Spleen (tissue), 11 donors: ENCODE results near the gene MTFR2. TPM values are rescaled to one million over a fixed set of nuclear protein-coding genes. Genes with fewer than 3 reads are reported as not detected.

Source experiments
- DNase-seq: peaks from one replicate; pipeline ENCODE4 v3.0.0-alpha.2; 2020
- H3K27ac ChIP-seq, 8 donors: fragments of 200-600 bp; sonication (generic) in 7 of 8; 1 replicate in 4 of 8; 2 replicates in 4 of 8; pipeline versions ENCODE4 v1.5.0 to v1.8.0; 2016 to 2021; ENCODE audit warnings: inconsistent platforms in 4 of 8, mild to moderate bottlenecking in 4 of 8, moderate library complexity in 1 of 8
- H3K27me3 ChIP-seq, 7 donors: fragments of 200-600 bp; sonication (generic) in 6 of 7; replicated peaks in 1 of 7; 1 replicate in 4 of 7; 2 replicates in 3 of 7; pipeline versions ENCODE4 v1.5.0 to v1.8.0; 2016 to 2021; ENCODE audit warnings: inconsistent platforms in 3 of 7, mild to moderate bottlenecking in 1 of 7
- H3K36me3 ChIP-seq, 6 donors: fragments of 200-600 bp; sonication (generic) in 5 of 6; 1 replicate in 4 of 6; 2 replicates in 2 of 6; pipeline versions ENCODE4 v1.5.0 to v1.8.0; 2016 to 2021; ENCODE audit warnings: inconsistent platforms in 2 of 6
- H3K4me1 ChIP-seq, 6 donors: fragments of 200-600 bp; sonication (generic) in 5 of 6; 1 replicate in 3 of 6; 2 replicates in 3 of 6; pipeline versions ENCODE4 v1.5.0 to v1.8.0; 2016 to 2021; ENCODE audit warnings: inconsistent platforms in 3 of 6
- H3K4me3 ChIP-seq, 8 donors: fragments of 200-600 bp; sonication (generic) in 7 of 8; 1 replicate in 4 of 8; 2 replicates in 4 of 8; pipeline versions ENCODE4 v1.5.0 to v1.8.0; 2016 to 2021; ENCODE audit warnings: inconsistent platforms in 4 of 8, mild to moderate bottlenecking in 4 of 8, moderate library complexity in 2 of 8
- H3K9me3 ChIP-seq, 8 donors: fragments of 200-600 bp; sonication (generic) in 7 of 8; 1 replicate in 4 of 8; 2 replicates in 4 of 8; pipeline versions ENCODE4 v1.5.0 to v1.8.0; 2016 to 2021; ENCODE audit warnings: inconsistent platforms in 4 of 8
- CTCF ChIP-seq, 11 experiments: fragments of 200-600 bp in 7 of 11; fragments of 450-650 bp in 4 of 11; sonication (generic) in 4 of 11; IDR thresholded peaks in 8 of 11; conservative IDR thresholded peaks in 3 of 11; 1 replicate in 7 of 11; 2 replicates in 4 of 11; pipeline versions ENCODE4 v1.4.0 to v1.8.0; 2016 to 2021; ENCODE audit warnings: antibody characterized with exemption in 11 of 11, inconsistent platforms in 4 of 11, mild to moderate bottlenecking in 1 of 11
- POLR2A ChIP-seq, 3 donors: fragments of 450-650 bp; IDR thresholded peaks; one replicate each; pipeline ENCODE4 v1.5.1; 2017; ENCODE audit warnings: antibody characterized with exemption in 3 of 3, mild to moderate bottlenecking in 1 of 3
- POLR2AphosphoS5 ChIP-seq, 3 donors: sonication (generic); formaldehyde crosslinking; IDR thresholded peaks; one replicate each; pipeline ENCODE4 v1.5.1; 2017; ENCODE audit warnings: antibody characterized with exemption in 3 of 3
- WGBS, 5 donors: extraction: QIAGEN DNeasy Blood & Tissue Kit in 3 of 5; methylation state at CpG; one replicate each; pipeline versions ENCODE4 v1.1.5 to v1.1.7; 2013 to 2018; 5-methylcytosine and 5-hydroxymethylcytosine counted together
- intact Hi-C: fragments of 100-400 bp; cut with DNase I; formaldehyde crosslinking; loops from one replicate; pipeline ENCODE4 v1.15.0; 2023; ENCODE audit warnings: low total_unique reads
- polyA plus RNA-seq, 3 donors: library from polyadenylated mRNA; stranded (reverse); fragments of 200-250 nt; gene quantifications; one replicate each; pipeline ENCODE4 v1.2.1, GENCODE V29; 2013
- total RNA-seq, 7 donors: library from RNA; depleted of rRNA in 3 of 7; stranded (reverse); fragments of >200 nt in 3 of 7; fragmentation: NEBNext Ultra II Directional in 4 of 7; extraction: Animal tissue kit (Norgen Biotek cat#: 25700) in 4 of 7; gene quantifications; one replicate each; pipeline versions ENCODE4 v1.1.0 to v1.2.1, GENCODE V29; 2016 to 2021
- donor health status: healthy with polysubstance abuse.
- donor health status: DM: no; HTN: no; CAD: no; lungs with moderate emphysema.
- donor health status: DM: no; HTN: no; CAD: no.
- donor health status: Bipolar disorder and iron deficiency.
- donor health status: healthy.
- donor health status: DM: no; HTN: no; CAD: no.
- donor health status: DM: yes; HTN: yes; CAD: no.

Gene MTFR2
- total and polyA plus RNA-seq, 10 donors: 1.6 to 4.6 (median 2.5) TPM

- Histone ChIP-seq H3K4me3 (no peak overlapping the region), H3K4me1 (peaks cover 0 to 5% (median 0%) of the 10 kb centered on the region in 6 donors), H3K27ac (no peak overlapping the region), H3K36me3 (peaks cover 0 to 4% (median 0%) of the 10 kb centered on the region in 6 donors), H3K27me3 (no peaks in the 10 kb centered on the region), H3K9me3 (no peaks in the 10 kb centered on the region)
- WGBS, 5 donors: 58 to 72% (median 67%) methylated on average over 1 of the region's 1 CpG
- no peak for TF ChIP-seq POLR2A (IDR thresholded peaks at IDR 0.05)
- intact Hi-C loops: no loop called here
- DNase-seq: no peak
These were observed 65.4 kb downstream of the MTFR2 start for GRCh38 chr6:136184738-136185137.

- no peak for TF ChIP-seq CTCF (IDR thresholded peaks at IDR 0.05 in 8 of 11, conservative IDR thresholded peaks at IDR 0.05 in 3 of 11)
- no peak for TF ChIP-seq POLR2A (IDR thresholded peaks at IDR 0.05)
- TF ChIP-seq POLR2AphosphoS5 (IDR thresholded peaks at IDR 0.05): no peak
- intact Hi-C loops: no loop called here
- Histone ChIP-seq H3K4me1 (peaks cover 0 to 5% (median 0%) of the 10 kb centered on the region in 6 donors), H3K4me3 (no peak overlapping the region), H3K36me3 (no peaks in the 10 kb centered on the region), H3K9me3 (no peaks in the 10 kb centered on the region), H3K27ac (no peak overlapping the region), H3K27me3 (no peaks in the 10 kb centered on the region)
- WGBS, 5 donors: 68 to 91% (median 78%) methylated on average over 1 of the region's 1 CpG
- DNase-seq: no peak
These were observed 68.2 kb downstream of the MTFR2 start for GRCh38 chr6:136181861-136182260.

GRCh38 chr6:136181512-136181833 is 68.6 kb downstream of the MTFR2 start:
- DNase-seq: no peak
- TF ChIP-seq POLR2A (IDR thresholded peaks at IDR 0.05) (no peak), POLR2AphosphoS5 (IDR thresholded peaks at IDR 0.05) (no peak), CTCF (IDR thresholded peaks at IDR 0.05 in 8 of 11, conservative IDR thresholded peaks at IDR 0.05 in 3 of 11) (no peak)
- Histone ChIP-seq H3K27me3 (no peaks in the 10 kb centered on the region), H3K4me3 (no peak overlapping the region), H3K4me1 (peaks cover 0 to 5% (median 0%) of the 10 kb centered on the region in 6 donors), H3K36me3 (no peaks in the 10 kb centered on the region), H3K27ac (no peak overlapping the region), H3K9me3 (no peaks in the 10 kb centered on the region)
- intact Hi-C loops: no loop called here
- WGBS, 5 donors: 66 to 87% (median 86%) methylated on average over 1 of the region's 1 CpG

Other genes with a start within 250 kb of the MTFR2 start
- 100 to 1,000 TPM; 161 to 228 (median 171) TPM for gene BCLAF1, start 39.5 kb upstream of the MTFR2 start, total RNA-seq
- 10 to 100 TPM; 22.9 to 29.0 (median 25.3) TPM for gene BCLAF1, start 39.5 kb upstream of the MTFR2 start, polyA plus RNA-seq